Activated CD8-positive, alpha-beta memory T cell treated with anti-CD3 and anti-CD28 coated beads, Interleukin-2, amount 10 ng/mL, durations not matched to agents 7 days and 5 days (primary cell): Measurements from ENCODE around the gene CKAP5. TPM values are rescaled to one million over a fixed set of nuclear protein-coding genes. Genes with fewer than 3 reads are reported as not detected.
"Not testable (repeated sequence)": the region's sequence is repeated elsewhere in the genome, so short reads cannot be mapped to it uniquely, and the experiment has no call there.

Source experiments
- ATAC-seq: fragments of 150-1000 bp; cut with Tn5 transposase; one replicate; pipeline ENCODE4 v1.10.0; 2021; ENCODE audit warnings: moderate library complexity
- CTCF ChIA-PET: fragments of 350-600 bp; sonication (Branson Sonifier 250); formaldehyde crosslinking; loops from one replicate; lab custom pipeline; 2021; ENCODE audit warnings: antibody characterized with exemption; lab: Charles Lee
- DNase-seq: peaks from one replicate; pipeline ENCODE4 v3.0.0-alpha.2; 2020
- H3K27ac Mint-ChIP-seq: one replicate; pipeline ENCODE4 v1.8.0; 2021; ENCODE audit warnings: mild to moderate bottlenecking, mixed read lengths
- H3K27me3 Mint-ChIP-seq: one replicate; pipeline ENCODE4 v1.8.0; 2021; ENCODE audit warnings: mixed read lengths
- H3K36me3 Mint-ChIP-seq: one replicate; pipeline ENCODE4 v1.8.0; 2021; ENCODE audit warnings: mild to moderate bottlenecking, mixed read lengths
- H3K4me1 Mint-ChIP-seq: one replicate; pipeline ENCODE4 v1.8.0; 2021; ENCODE audit warnings: mixed read lengths
- H3K4me3 Mint-ChIP-seq: one replicate; pipeline ENCODE4 v1.8.0; 2021; ENCODE audit warnings: mild to moderate bottlenecking, moderate library complexity, mixed read lengths
- H3K9me3 Mint-ChIP-seq: one replicate; pipeline ENCODE4 v1.8.0; 2022; ENCODE audit warnings: low read depth, mixed read lengths
- total RNA-seq, 2 experiments: library from RNA; stranded (reverse); gene quantifications; one replicate each; pipeline ENCODE4 v1.2.3, GENCODE V29; 2021

CKAP5 gene
- total RNA-seq, 2 experiments from 2014 or later: 167 to 180 TPM

DNA sequence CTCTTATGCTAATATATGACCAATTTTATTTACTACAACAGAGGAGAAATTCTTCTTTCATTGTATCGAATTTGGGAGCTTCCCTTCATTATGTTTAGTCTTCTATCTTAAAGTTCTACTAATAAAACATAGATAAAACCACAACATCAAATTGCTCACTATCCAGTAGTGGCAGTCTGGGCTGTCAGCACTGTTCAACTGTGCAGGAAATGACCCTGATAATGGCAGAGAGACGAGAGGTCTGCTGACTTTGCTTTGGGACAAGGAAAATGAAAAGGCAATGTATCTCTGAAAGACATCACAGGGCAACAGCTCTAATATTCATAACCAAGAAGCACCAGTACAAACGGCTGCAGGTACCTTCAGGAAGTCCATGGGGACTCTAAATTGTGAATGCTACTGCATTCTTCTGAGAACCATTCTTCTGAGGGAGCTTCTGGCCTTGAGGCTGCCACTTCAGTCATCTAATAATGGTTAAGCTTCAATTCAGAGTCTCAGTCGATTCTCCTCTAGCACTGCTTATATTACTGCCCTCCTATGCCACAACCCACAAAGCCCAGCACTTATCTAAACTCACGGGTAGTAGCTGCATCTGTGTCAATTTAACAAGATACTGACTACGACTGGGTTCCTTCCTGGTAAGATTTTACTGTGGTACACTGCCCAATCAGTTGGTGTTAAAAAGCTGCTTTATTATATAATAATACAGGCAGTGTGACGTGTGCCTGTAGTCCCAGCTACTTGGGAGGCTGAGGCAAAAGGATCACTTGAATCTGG is 44.2 kb downstream of the CKAP5 start:
- H3K4me1 Mint-ChIP-seq: peaks cover 11% of the 10 kb centered on the region
- no peaks in the 10 kb centered on the region for H3K27me3 Mint-ChIP-seq
- CTCF ChIA-PET: interaction anchor here (1.3 kb wide), 1 partner anchor 10 kb away, joined by 4 read pairs; no protein-coding TSS in a partner anchor
- no peak overlapping the region for H3K27ac Mint-ChIP-seq
- no peak for ATAC-seq
- DNase-seq: no peak
- H3K36me3 Mint-ChIP-seq: peaks cover 36% of the 10 kb centered on the region
- H3K4me3 Mint-ChIP-seq: no peak overlapping the region
- H3K9me3 Mint-ChIP-seq: no peaks in the 10 kb centered on the region

DNA sequence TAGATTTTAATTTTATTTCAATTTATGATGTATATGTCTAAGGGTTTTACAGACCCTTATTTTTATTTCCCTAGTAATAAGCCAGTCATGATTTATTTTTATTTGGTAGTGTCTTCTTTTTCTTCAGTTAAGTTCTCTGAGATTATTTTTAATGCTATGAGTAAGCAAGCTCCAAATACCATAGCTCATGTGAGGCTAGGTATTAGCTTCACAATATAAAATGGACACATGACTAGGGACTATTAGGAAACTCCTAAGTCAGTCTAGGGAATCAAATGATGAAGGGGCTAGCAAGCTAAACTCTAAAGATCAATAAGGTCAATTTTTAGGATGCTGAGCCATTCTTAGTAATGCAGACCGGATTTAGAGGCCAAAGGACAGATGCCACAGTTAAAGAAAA is 45.9 kb downstream of the CKAP5 start:
- Mint-ChIP-seq H3K4me3 (no peak overlapping the region), H3K27me3 (no peaks in the 10 kb centered on the region), H3K36me3 (peaks cover 38% of the 10 kb centered on the region), H3K27ac (no peak overlapping the region), H3K9me3 (no peaks in the 10 kb centered on the region), H3K4me1 (no peaks in the 10 kb centered on the region)
- no peak for DNase-seq
- ATAC-seq: no peak
- CTCF ChIA-PET: no interaction called here

DNA sequence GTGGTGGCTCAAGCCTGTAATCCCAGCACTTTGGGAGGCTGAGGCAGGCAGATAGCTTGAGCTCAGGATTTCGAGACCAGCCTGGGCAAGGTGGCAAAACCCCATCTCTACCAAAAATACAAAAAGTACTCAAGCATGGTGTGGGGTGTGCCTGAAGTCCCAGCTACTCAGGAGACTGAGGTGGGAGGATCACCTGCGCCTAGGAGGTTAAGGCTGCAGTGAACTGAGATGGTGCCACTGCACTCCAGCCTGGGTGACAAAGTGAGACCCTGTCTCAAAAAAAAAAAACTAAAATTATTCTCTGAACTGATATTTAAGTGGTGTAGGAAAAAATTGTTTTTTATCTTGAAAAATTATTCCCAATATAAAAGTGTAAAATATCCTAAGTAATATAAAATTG is 46.4 kb downstream of the CKAP5 start:
- DNase-seq, ATAC-seq, CTCF ChIA-PET, H3K27ac Mint-ChIP-seq, H3K27me3 Mint-ChIP-seq, H3K4me3 Mint-ChIP-seq, H3K9me3 Mint-ChIP-seq, H3K4me1 Mint-ChIP-seq: not testable (repeated sequence)
- H3K36me3 Mint-ChIP-seq: peaks cover 41% of the 10 kb centered on the region

DNA sequence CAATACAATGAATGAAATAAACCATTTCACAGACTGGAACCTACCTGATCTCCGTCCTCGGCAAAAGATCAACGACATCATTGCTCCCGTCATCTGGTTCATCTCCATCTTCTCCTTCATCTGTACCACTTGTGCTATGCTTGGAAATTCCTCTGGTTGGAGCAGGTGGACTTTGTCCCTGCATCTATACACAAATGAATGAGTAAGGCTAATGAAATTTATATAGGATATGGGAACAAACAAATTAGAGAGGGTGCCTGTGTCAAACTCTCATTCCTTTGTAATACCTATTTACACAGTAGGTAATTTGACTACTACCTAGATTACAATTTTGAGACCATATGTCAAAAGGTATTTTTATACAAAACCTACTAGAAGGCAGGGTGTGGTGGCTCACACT is 67.7 kb downstream of the CKAP5 start:
- CTCF ChIA-PET: no interaction called here
- no peaks in the 10 kb centered on the region for H3K4me1 Mint-ChIP-seq
- H3K36me3 Mint-ChIP-seq: peaks cover 62% of the 10 kb centered on the region

DNA sequence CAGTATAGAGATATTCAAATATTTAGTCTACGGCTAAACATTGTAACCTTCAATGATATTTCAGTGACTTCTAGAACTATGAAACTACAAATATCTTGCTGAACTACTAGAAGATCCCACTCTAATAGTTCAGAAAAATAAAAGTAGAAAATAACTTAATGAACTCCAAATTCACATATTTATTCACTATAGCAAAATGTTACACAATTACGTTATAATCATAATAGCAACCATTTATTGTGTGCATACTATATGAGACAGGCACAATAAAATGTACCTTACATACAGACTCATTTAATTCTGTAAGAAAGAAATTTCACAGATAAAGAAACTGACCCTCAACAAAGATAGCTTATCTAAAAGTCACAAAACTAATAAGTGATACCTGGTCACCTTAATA is 69.2 kb downstream of the CKAP5 start:
- no peak for DNase-seq
- Mint-ChIP-seq H3K4me3 (no peak overlapping the region), H3K4me1 (no peaks in the 10 kb centered on the region), H3K9me3 (no peaks in the 10 kb centered on the region), H3K36me3 (peaks cover 61% of the 10 kb centered on the region), H3K27me3 (no peaks in the 10 kb centered on the region), H3K27ac (no peak overlapping the region)
- CTCF ChIA-PET: no interaction called here
- no peak for ATAC-seq

More for the DNA sequence above, 67.7 kb downstream of the CKAP5 start:
- no peaks in the 10 kb centered on the region for H3K27me3 Mint-ChIP-seq
- ATAC-seq: no peak
- DNase-seq: no peak
- no peaks in the 10 kb centered on the region for H3K9me3 Mint-ChIP-seq
- H3K27ac Mint-ChIP-seq: no peak overlapping the region
- no peak overlapping the region for H3K4me3 Mint-ChIP-seq

DNA sequence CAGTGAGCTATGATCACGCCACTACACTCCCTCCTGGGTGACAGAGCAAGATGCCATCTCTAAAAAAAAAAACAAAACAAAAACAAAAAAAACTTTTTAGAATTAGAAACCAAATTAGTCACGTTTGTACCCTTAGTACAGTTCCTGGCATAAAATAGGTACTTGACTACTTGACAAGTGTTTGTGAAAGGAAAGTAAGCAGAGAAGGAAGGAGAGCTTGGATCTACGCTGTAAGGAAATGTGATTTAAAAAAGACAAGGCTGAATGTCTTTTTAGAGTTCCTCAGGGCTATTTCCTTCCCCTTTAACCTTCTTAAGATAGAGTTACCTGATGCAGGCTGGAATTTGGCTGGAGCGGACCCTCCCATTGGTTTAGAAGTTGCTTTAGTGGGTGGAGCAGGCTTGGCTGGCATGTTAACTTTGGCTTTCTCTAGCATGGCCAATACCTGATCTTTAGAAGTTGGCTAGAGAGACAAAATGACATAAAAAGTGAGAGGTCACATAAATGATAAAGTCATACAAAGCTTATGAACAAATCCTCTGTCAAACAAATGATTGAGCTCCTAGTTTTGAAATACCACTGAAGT is 76.4 kb downstream of the CKAP5 start:
- CTCF ChIA-PET: interaction anchor here (1.2 to 1.5 kb wide), 2 partner anchors 9 to 26 kb away, joined by 3 to 4 read pairs; no protein-coding TSS in a partner anchor

DNA sequence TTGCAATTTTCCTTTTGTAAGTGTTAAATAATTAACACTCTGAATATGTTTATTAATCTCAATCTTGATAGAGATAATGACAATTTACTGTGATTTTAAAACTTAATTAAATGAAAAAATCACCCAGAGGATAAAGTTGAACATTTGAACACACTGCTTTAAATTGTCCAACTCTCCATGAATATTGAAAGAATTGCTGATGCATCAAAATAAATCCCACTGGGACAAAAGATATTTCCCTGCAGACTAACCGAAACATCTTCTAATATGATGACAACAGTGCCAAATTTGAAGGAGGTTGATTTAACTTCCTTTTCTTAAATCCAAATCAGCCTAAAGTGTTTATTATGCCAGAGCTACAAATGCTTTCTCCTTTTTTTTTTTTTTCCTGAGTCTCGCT is 79.4 kb downstream of the CKAP5 start:
- Mint-ChIP-seq H3K36me3 (peaks cover 47% of the 10 kb centered on the region), H3K9me3 (no peaks in the 10 kb centered on the region), H3K27me3 (no peaks in the 10 kb centered on the region), H3K27ac (no peak overlapping the region), H3K4me3 (no peak overlapping the region), H3K4me1 (no peaks in the 10 kb centered on the region)
- no peak for DNase-seq
- CTCF ChIA-PET: no interaction called here
- no peak for ATAC-seq

More for the DNA sequence above, 76.4 kb downstream of the CKAP5 start:
- no peak for DNase-seq
- no peaks in the 10 kb centered on the region for H3K4me1 Mint-ChIP-seq
- H3K27ac Mint-ChIP-seq: no peak overlapping the region
- H3K9me3 Mint-ChIP-seq: no peaks in the 10 kb centered on the region
- no peak overlapping the region for H3K4me3 Mint-ChIP-seq
- H3K36me3 Mint-ChIP-seq: peaks cover 41% of the 10 kb centered on the region
- H3K27me3 Mint-ChIP-seq: no peaks in the 10 kb centered on the region
- no peak for ATAC-seq

DNA sequence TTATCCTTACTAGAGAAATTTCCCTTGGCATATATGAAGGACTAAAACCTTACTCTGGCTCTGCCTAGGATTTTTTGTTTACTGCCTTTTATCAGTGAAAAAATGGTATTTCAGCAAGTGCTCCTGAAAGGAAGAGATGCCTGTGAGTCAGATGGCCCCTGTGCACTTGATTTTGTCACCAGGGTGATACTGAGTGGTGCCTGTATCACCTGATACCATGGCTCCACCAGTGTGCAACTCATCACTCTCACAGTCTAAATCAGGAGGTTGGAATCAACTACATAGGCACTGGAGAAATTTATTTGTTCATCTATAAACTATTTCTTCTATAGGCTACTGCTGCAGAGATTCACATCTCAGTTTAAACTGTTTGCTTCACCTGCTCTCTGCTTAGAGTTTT is 83.8 kb downstream of the CKAP5 start:
- H3K4me3 Mint-ChIP-seq: no peak overlapping the region
- no peak for DNase-seq
- CTCF ChIA-PET: no interaction called here
- no peaks in the 10 kb centered on the region for H3K27me3 Mint-ChIP-seq
- no peaks in the 10 kb centered on the region for H3K4me1 Mint-ChIP-seq
- no peak overlapping the region for H3K27ac Mint-ChIP-seq
- H3K9me3 Mint-ChIP-seq: no peaks in the 10 kb centered on the region
- no peak for ATAC-seq
- H3K36me3 Mint-ChIP-seq: peaks cover 54% of the 10 kb centered on the region

DNA sequence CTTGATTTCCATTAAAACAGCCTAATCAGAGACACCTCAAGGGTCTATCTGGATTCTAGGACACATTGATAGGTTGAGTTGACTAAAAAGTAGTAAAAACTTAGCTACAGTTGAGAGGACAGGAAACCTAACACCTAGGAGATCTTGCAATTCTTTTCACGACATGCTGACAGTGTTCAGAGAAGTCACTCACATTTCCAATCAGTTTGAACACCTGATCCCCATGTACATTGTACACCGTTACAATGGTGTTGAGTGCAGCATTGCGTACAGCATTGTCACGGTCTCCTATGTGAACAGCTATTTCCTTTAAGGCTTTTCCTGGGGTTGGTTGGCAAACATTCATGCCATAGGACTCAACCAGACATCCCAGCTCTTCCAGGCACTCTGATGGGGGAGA is 84.3 kb downstream of the CKAP5 start:
- ATAC-seq (no peak), DNase-seq (no peak)
- CTCF ChIA-PET: no interaction called here
- Mint-ChIP-seq H3K27ac (no peak overlapping the region), H3K4me3 (no peak overlapping the region), H3K27me3 (no peaks in the 10 kb centered on the region), H3K36me3 (peaks cover 55% of the 10 kb centered on the region), H3K4me1 (no peaks in the 10 kb centered on the region), H3K9me3 (no peaks in the 10 kb centered on the region)

DNA sequence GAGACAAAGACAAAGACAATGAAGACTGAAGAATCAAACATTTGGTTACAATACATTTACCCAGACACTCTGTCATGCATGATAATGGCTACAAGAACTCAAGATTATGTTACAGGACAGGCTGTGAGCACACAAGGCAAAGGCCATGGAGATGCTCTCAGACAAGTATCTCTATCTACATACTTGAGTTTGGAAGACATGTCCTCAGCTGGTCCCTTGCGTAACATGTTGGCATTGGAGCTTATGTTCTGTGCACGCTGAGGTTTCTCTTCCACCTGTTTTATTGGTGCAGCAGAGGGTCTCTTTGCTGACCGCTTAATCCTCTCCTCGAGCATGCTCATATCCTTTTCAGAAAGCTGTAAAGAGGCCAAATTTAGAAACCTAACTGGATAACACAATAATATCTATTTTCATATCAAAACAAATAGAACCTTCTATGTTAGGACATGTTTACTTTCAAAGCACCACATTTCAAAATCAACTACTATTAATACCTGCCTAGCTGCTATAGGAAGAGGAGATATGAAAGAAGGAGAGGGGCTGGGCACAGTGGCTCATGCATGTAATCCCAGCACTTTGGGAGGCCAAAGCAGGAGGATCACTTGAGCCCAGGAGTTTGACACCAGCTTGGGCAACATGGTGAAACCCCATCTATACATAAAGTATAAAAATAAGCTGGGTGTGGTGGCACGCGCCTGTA is 85.5 kb downstream of the CKAP5 start:
- Mint-ChIP-seq H3K4me3 (no peak overlapping the region), H3K4me1 (no peaks in the 10 kb centered on the region), H3K9me3 (no peaks in the 10 kb centered on the region), H3K36me3 (peaks cover 58% of the 10 kb centered on the region), H3K27me3 (no peaks in the 10 kb centered on the region), H3K27ac (no peak overlapping the region)
- ATAC-seq (no peak), DNase-seq (no peak)
- CTCF ChIA-PET: interaction anchor here (1.2 to 1.5 kb wide), 2 partner anchors 9 to 22 kb away, joined by 3 to 4 read pairs; no protein-coding TSS in a partner anchor

DNA sequence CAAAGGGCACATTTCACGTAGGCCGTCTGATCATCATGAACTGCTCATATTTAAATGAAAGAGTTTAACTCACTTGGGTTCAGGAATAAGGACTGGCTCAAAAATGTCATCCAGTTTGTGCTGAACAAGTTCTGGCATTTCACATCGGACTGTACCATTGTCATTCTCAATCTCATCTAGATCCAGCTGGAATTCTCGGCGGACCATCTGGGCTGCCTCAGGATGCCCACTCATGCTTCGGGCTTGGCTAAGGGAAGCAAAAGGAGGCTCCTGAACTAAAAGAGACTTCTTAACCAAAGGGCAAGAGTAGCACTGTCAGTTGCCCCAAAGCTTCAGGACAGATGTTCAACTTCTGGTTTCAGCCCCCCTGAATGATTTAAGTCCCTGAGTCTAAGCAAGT is 86.9 kb downstream of the CKAP5 start:
- Mint-ChIP-seq H3K27me3 (no peaks in the 10 kb centered on the region), H3K9me3 (no peaks in the 10 kb centered on the region), H3K4me3 (no peak overlapping the region), H3K27ac (no peak overlapping the region), H3K36me3 (peaks cover 61% of the 10 kb centered on the region), H3K4me1 (no peaks in the 10 kb centered on the region)
- DNase-seq (no peak), ATAC-seq (no peak)
- CTCF ChIA-PET: interaction anchor here (1.2 kb wide), 1 partner anchor 21 kb away, joined by 3 read pairs; no protein-coding TSS in a partner anchor

DNA sequence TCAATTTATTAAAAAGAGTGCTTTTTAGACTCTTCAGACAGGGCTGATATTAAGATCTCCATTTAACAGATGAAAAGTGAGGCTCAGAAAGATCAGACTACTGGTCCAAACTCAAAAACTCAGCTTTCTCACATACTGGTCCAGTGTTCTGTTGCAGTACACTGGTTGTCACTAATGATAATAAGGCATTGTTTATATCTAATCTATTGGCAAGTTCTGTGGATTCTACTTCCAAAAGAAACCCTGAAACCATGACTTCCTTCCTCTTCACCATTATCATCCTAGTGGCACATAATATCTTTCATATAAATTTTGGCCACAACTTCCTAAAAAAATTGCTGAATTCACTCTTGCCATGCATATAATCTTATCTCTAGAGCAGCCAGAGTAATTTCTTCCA is 90.1 kb downstream of the CKAP5 start:
- Mint-ChIP-seq H3K4me3 (no peak overlapping the region), H3K4me1 (no peaks in the 10 kb centered on the region), H3K27ac (peak overlapping the region; percentile 30), H3K27me3 (no peaks in the 10 kb centered on the region), H3K36me3 (peaks cover 59% of the 10 kb centered on the region), H3K9me3 (no peaks in the 10 kb centered on the region)
- CTCF ChIA-PET: no interaction called here
- DNase-seq (no peak), ATAC-seq (no peak)

DNA sequence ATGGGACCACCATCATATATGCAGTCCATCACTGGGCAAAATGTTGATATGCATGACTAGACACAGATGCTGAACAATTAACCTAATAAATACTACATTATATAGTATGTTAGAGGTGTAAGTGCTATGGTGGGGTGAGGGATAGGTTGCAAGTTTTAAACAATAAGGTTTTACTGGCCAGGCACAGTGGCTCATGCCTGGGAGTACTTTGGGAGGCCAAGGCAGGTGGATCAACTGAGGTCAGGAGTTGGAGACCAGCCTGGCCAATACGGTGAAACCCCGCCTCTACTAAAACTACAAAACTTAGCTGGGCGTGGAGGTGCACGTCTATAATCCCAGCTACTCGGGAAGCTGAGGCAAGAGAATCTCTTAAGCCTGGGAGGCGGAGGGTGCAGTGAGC is 98.9 kb downstream of the CKAP5 start:
- no peak for ATAC-seq
- peaks cover 69% of the 10 kb centered on the region for H3K36me3 Mint-ChIP-seq
- no peak for DNase-seq
- H3K27ac Mint-ChIP-seq: no peak overlapping the region
- CTCF ChIA-PET: interaction anchor here (1.0 kb wide), 1 partner anchor 61 kb away, joined by 3 read pairs; no protein-coding TSS in a partner anchor
- H3K9me3 Mint-ChIP-seq: no peaks in the 10 kb centered on the region
- H3K4me3 Mint-ChIP-seq: no peak overlapping the region
- no peaks in the 10 kb centered on the region for H3K4me1 Mint-ChIP-seq
- no peaks in the 10 kb centered on the region for H3K27me3 Mint-ChIP-seq
